ENCODE measurements around the gene LIN7A.
"Not testable (repeated sequence)": the region's sequence is repeated elsewhere in the genome, so short reads cannot be mapped to it uniquely, and the experiment has no call there.

LIN7A gene

GRCh38 chr12:80925237-80925636, 12.5 kb downstream of the LIN7A start:
- no peak for FAIRE-seq

GRCh38 chr12:80924437-80924836, 13.3 kb downstream of the LIN7A start:
- no peak for DNase-seq (ENCODE audit: insufficient read length, low spot score)
- no peak for FAIRE-seq

More at GRCh38 chr12:80925237-80925636, 12.5 kb downstream of the LIN7A start:
- no peak for DNase-seq (ENCODE audit: insufficient read length, low spot score)

GRCh38 chr12:80920006-80920405, 17.7 kb downstream of the LIN7A start:
- FAIRE-seq, result no peak
- DNase-seq (ENCODE audit: insufficient read length, low spot score), result no peak

- DNase-seq (ENCODE audit: insufficient read length, low spot score) (no peak), FAIRE-seq (no peak)
Measured at GRCh38 chr12:80917651-80918050, 20.1 kb downstream of the LIN7A start.

GRCh38 chr12:80912901-80913770, 24.6 kb downstream of the LIN7A start:
- FAIRE-seq (no peak), DNase-seq (ENCODE audit: insufficient read length, low spot score) (no peak)

GRCh38 chr12:80909370-80909769, 28.4 kb downstream of the LIN7A start:
- FAIRE-seq (no peak), DNase-seq (ENCODE audit: insufficient read length, low spot score) (no peak)

- FAIRE-seq (no peak), DNase-seq (ENCODE audit: insufficient read length, low spot score) (no peak)
Measured at GRCh38 chr12:80902711-80903110, 35.0 kb downstream of the LIN7A start.

GRCh38 chr12:80901661-80902060, 36.1 kb downstream of the LIN7A start:
- DNase-seq (ENCODE audit: insufficient read length, low spot score), result no peak
- no peak for FAIRE-seq

GRCh38 chr12:80895240-80895639, 42.5 kb downstream of the LIN7A start:
- DNase-seq (ENCODE audit: insufficient read length, low spot score), result no peak
- FAIRE-seq, result no peak

GRCh38 chr12:80894179-80894578, 43.6 kb downstream of the LIN7A start:
- FAIRE-seq (no peak), DNase-seq (ENCODE audit: insufficient read length, low spot score) (no peak)

GRCh38 chr12:80892597-80893445, 44.9 kb downstream of the LIN7A start:
- DNase-seq (ENCODE audit: insufficient read length, low spot score) (no peak), FAIRE-seq (no peak)

- FAIRE-seq (no peak), DNase-seq (ENCODE audit: insufficient read length, low spot score) (no peak)
Measured at GRCh38 chr12:80884651-80885050, 53.1 kb downstream of the LIN7A start.

GRCh38 chr12:80881106-80881505, 56.6 kb downstream of the LIN7A start:
- DNase-seq (ENCODE audit: insufficient read length, low spot score), result no peak
- FAIRE-seq, result no peak

- not testable (repeated sequence) for FAIRE-seq
Measured at GRCh38 chr12:80878452-80878851, 59.3 kb downstream of the LIN7A start.

GRCh38 chr12:80877721-80878265, 59.9 kb downstream of the LIN7A start:
- DNase-seq (ENCODE audit: insufficient read length, low spot score), result no peak
- no peak for FAIRE-seq

More at GRCh38 chr12:80878452-80878851, 59.3 kb downstream of the LIN7A start:
- not testable (repeated sequence) for DNase-seq (ENCODE audit: insufficient read length, low spot score)

- DNase-seq (ENCODE audit: insufficient read length, low spot score) (no peak), FAIRE-seq (no peak)
Measured at GRCh38 chr12:80872053-80872452, 65.7 kb downstream of the LIN7A start.

- FAIRE-seq (no peak), DNase-seq (ENCODE audit: insufficient read length, low spot score) (no peak)
Measured at GRCh38 chr12:80869264-80869663, 68.5 kb downstream of the LIN7A start.

- FAIRE-seq, result no peak
Measured at GRCh38 chr12:80868576-80868975, 69.2 kb downstream of the LIN7A start.

GRCh38 chr12:80867941-80868340, 69.8 kb downstream of the LIN7A start:
- DNase-seq (ENCODE audit: insufficient read length, low spot score) (no peak), FAIRE-seq (no peak)

More at GRCh38 chr12:80868576-80868975, 69.2 kb downstream of the LIN7A start:
- no peak for DNase-seq (ENCODE audit: insufficient read length, low spot score)

GRCh38 chr12:80864046-80864735, 73.5 kb downstream of the LIN7A start:
- no peak for FAIRE-seq
- DNase-seq (ENCODE audit: insufficient read length, low spot score), result no peak

GRCh38 chr12:80862531-80862930, 75.2 kb downstream of the LIN7A start:
- no peak for DNase-seq (ENCODE audit: insufficient read length, low spot score)
- no peak for FAIRE-seq
